Loucy (cell line): ENCODE results near the gene DESI2.

Source experiments
- H2AFZ ChIP-seq: fragments of 200-600 bp; sonication (generic); 2 replicates; pipeline ENCODE4 v1.6.0; 2016; ENCODE audit warnings: antibody characterized with exemption, mild to moderate bottlenecking, low read length, moderate library complexity
- H3F3A ChIP-seq: fragments of 200-600 bp; 2 replicates; pipeline ENCODE4 v1.6.0; 2016; ENCODE audit warnings: antibody characterized with exemption, low read depth, mild to moderate bottlenecking
- H3K27me3 ChIP-seq: fragments of 200-600 bp; sonication (generic); 2 replicates; pipeline ENCODE4 v1.6.1; 2014; ENCODE audit warnings: low read length, mild to moderate bottlenecking; ENCODE audit not compliant: insufficient read depth, poor library complexity, severe bottlenecking
- H3K36me3 ChIP-seq: fragments of 200-600 bp; sonication (generic); 2 replicates; pipeline ENCODE4 v1.6.1; 2016; ENCODE audit warnings: low read length; ENCODE audit not compliant: insufficient read depth
- H3K4me1 ChIP-seq: fragments of 200-600 bp; sonication (generic); 2 replicates; pipeline ENCODE4 v1.5.1; 2014; ENCODE audit warnings: low read length, mild to moderate bottlenecking; ENCODE audit not compliant: insufficient read depth, poor library complexity, severe bottlenecking
- H3K4me2 ChIP-seq: fragments of 200-600 bp; sonication (generic); 2 replicates; pipeline ENCODE4 v1.6.0; 2014; ENCODE audit warnings: antibody characterized with exemption, low read length, low read depth, mild to moderate bottlenecking; ENCODE audit not compliant: poor library complexity, severe bottlenecking
- H3K4me3 ChIP-seq: fragments of 200-600 bp; sonication (generic); 2 replicates; pipeline ENCODE4 v1.5.1; 2014; ENCODE audit warnings: low read length, mild to moderate bottlenecking, mixed read lengths; ENCODE audit not compliant: poor library complexity, severe bottlenecking
- H3K79me2 ChIP-seq: fragments of 200-600 bp; sonication (generic); 2 replicates; pipeline ENCODE4 v1.6.1; 2014; ENCODE audit warnings: low read length; ENCODE audit not compliant: insufficient read depth
- H3K9ac ChIP-seq: fragments of 200-600 bp; sonication (generic); 2 replicates; pipeline ENCODE4 v1.6.0; 2014; ENCODE audit warnings: mild to moderate bottlenecking, low read depth, low read length, moderate library complexity; ENCODE audit not compliant: poor library complexity, severe bottlenecking
- H3K9me2 ChIP-seq: fragments of 200-600 bp; sonication (generic); replicated peaks from 2 replicates; pipeline ENCODE4 v1.6.1; 2016; ENCODE audit warnings: low read depth, low read length, mixed read lengths
- H3K9me3 ChIP-seq: fragments of 200-600 bp; sonication (generic); 2 replicates; pipeline ENCODE4 v1.6.1; 2014; ENCODE audit warnings: mild to moderate bottlenecking, antibody characterized with exemption, low read length, low read depth; ENCODE audit not compliant: insufficient read depth
- H4K20me1 ChIP-seq: fragments of 200-600 bp; sonication (generic); 2 replicates; pipeline ENCODE4 v1.6.0; 2014; ENCODE audit warnings: antibody characterized with exemption, low read length, mild to moderate bottlenecking; ENCODE audit not compliant: insufficient read depth, poor library complexity, severe bottlenecking
- EZH2phosphoT487 ChIP-seq: fragments of 200-600 bp; IDR thresholded peaks from 2 replicates; pipeline ENCODE4 v1.6.1; 2018; ENCODE audit warnings: antibody characterized with exemption, mild to moderate bottlenecking, moderate library complexity, borderline replicate concordance
- TF ChIP-seq, protein P1 (sequence below): fragments of 200-600 bp; sonication (generic); conservative IDR thresholded peaks from 2 replicates; pipeline ENCODE4 v1.5.1; 2014; ENCODE audit warnings: mild to moderate bottlenecking, antibody characterized with exemption, low read length

DESI2 gene

GRCh38 chr1:244757091-244757939 lies 104.4 kb downstream of the DESI2 start:
- Histone ChIP-seq H3K9ac (no peak overlapping the region), H3K4me3 (no peak overlapping the region), H3K27me3 (no peaks in the 10 kb centered on the region), H3K4me2 (no peak overlapping the region), H3K36me3 (no peaks in the 10 kb centered on the region), H3K79me2 (no peaks in the 10 kb centered on the region), H2AFZ (no peak overlapping the region), H4K20me1 (no peaks in the 10 kb centered on the region), H3K4me1 (no peaks in the 10 kb centered on the region), H3K9me3 (no peaks in the 10 kb centered on the region), H3F3A (no peaks in the 10 kb centered on the region), H3K9me2 (no peaks in the 10 kb centered on the region)
- TF ChIP-seq, protein P1, sequence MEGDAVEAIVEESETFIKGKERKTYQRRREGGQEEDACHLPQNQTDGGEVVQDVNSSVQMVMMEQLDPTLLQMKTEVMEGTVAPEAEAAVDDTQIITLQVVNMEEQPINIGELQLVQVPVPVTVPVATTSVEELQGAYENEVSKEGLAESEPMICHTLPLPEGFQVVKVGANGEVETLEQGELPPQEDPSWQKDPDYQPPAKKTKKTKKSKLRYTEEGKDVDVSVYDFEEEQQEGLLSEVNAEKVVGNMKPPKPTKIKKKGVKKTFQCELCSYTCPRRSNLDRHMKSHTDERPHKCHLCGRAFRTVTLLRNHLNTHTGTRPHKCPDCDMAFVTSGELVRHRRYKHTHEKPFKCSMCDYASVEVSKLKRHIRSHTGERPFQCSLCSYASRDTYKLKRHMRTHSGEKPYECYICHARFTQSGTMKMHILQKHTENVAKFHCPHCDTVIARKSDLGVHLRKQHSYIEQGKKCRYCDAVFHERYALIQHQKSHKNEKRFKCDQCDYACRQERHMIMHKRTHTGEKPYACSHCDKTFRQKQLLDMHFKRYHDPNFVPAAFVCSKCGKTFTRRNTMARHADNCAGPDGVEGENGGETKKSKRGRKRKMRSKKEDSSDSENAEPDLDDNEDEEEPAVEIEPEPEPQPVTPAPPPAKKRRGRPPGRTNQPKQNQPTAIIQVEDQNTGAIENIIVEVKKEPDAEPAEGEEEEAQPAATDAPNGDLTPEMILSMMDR: no peak
- no peak for TF ChIP-seq EZH2phosphoT487
